ENCODE data around the gene UBE2U.
"Not testable (repeated sequence)": the region's sequence is repeated elsewhere in the genome, so short reads cannot be mapped to it uniquely, and the experiment has no call there.

DNA sequence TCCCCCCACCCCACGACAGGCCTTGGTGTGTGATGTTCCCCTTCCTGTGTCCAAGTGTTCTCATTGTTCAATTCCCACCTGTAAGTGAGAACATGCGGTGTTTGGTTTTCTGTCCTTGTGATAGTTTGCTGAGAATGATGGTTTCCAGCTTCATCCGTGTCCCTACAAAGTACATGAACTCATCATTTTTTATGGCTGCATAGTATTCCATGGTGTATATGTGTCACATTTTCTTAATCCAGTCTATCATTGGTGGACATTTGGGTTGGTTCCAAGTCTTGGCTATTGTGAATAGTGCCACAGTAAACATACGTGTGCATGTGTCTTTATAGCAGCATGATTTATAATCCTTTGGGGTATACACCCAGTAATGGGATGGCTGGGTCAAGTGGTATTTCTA lies 36.1 kb downstream of the UBE2U start:
- TF ChIP-seq CTCF, EP300, POLR2AphosphoS5 (IDR thresholded peaks at IDR 0.05): not testable (repeated sequence)

Data from gastroesophageal sphincter (tissue), 3 donors.